PC-3 (cell line): ENCODE data around the gene FBXW7. TPM values are rescaled to one million over a fixed set of nuclear protein-coding genes. Genes with fewer than 3 reads are reported as not detected.

Experiments
- ATAC-seq: fragments of 200-7000 bp; cut with Tn5 transposase; 2 replicates; pipeline ENCODE4 v1.9.1; 2020; ENCODE audit warnings: mild to moderate bottlenecking, moderate library complexity
- BruUV-seq: library from RNA; stranded (reverse); fragments of 400-500 nt; replicated peaks from 2 replicates; lab custom pipeline; 2021; lab: Mats Ljungman, UMichigan
- CTCF ChIA-PET: fragments of 300-600 bp; sonication (Branson Sonifier 250); formaldehyde crosslinking; loops from one replicate; lab custom pipeline; 2022; ENCODE audit warnings: antibody characterized with exemption; lab: Charles Lee
- POLR2A ChIA-PET: fragments of 300-600 bp; sonication (Branson Sonifier 250); formaldehyde crosslinking; loops from one replicate; lab custom pipeline; 2022; ENCODE audit warnings: antibody characterized with exemption; ENCODE audit not compliant: unreplicated experiment; lab: Charles Lee
- DNase-seq: peaks from one replicate; pipeline ENCODE4 v3.0.0-alpha.2; 2015
- H2AFZ ChIP-seq: fragments of 300-600 bp; sonication (generic); 2 replicates; pipeline ENCODE4 v1.6.0; 2016; ENCODE audit warnings: antibody characterized with exemption, low read length
- H3F3A ChIP-seq: fragments of 300-600 bp; sonication (generic); one replicate; pipeline ENCODE4 v1.6.0; 2017; ENCODE audit warnings: antibody characterized with exemption, low read length, control low read depth, mild to moderate bottlenecking; ENCODE audit not compliant: unreplicated experiment
- H3K27ac ChIP-seq: fragments of 300-600 bp; sonication (generic); 2 replicates; pipeline ENCODE4 v1.5.1; 2016; ENCODE audit warnings: mild to moderate bottlenecking, low read length
- H3K27me3 ChIP-seq: fragments of 300-600 bp; sonication (generic); 2 replicates; pipeline ENCODE4 v1.6.1; 2016; ENCODE audit warnings: low read length, mixed read lengths
- H3K36me3 ChIP-seq: fragments of 300-600 bp; sonication (generic); 2 replicates; pipeline ENCODE4 v1.6.1; 2016; ENCODE audit warnings: low read depth, mixed run types, low read length, mixed read lengths
- H3K4me1 ChIP-seq: fragments of 300-600 bp; sonication (generic); 2 replicates; pipeline ENCODE4 v1.5.1; 2016; ENCODE audit warnings: low read length; ENCODE audit not compliant: insufficient read depth
- H3K4me2 ChIP-seq: fragments of 300-600 bp; sonication (generic); 2 replicates; pipeline ENCODE4 v1.6.0; 2016; ENCODE audit warnings: low read length
- H3K4me3 ChIP-seq: fragments of 300-600 bp; sonication (generic); 2 replicates; pipeline ENCODE4 v1.5.1; 2016; ENCODE audit warnings: mild to moderate bottlenecking, low read length, mixed read lengths
- H3K79me2 ChIP-seq: fragments of 300-600 bp; sonication (generic); 2 replicates; pipeline ENCODE4 v1.6.1; 2017; ENCODE audit warnings: low read length, mixed read lengths
- H3K9ac ChIP-seq: fragments of 300-600 bp; sonication (generic); 2 replicates; pipeline ENCODE4 v1.6.0; 2016; ENCODE audit warnings: mild to moderate bottlenecking, low read length
- H3K9me2 ChIP-seq: fragments of 300-600 bp; sonication (generic); replicated peaks from 2 replicates; pipeline ENCODE4 v1.6.1; 2016; ENCODE audit warnings: mixed run types, low read length, mixed read lengths
- H3K9me3 ChIP-seq: fragments of 300-600 bp; sonication (generic); 2 replicates; pipeline ENCODE4 v1.6.1; 2016; ENCODE audit warnings: low read length, mixed read lengths
- H4K20me1 ChIP-seq: fragments of 300-600 bp; sonication (generic); 2 replicates; pipeline ENCODE4 v1.6.1; 2016; ENCODE audit warnings: low read length, mixed read lengths
- CTCF ChIP-seq: fragments of 300-600 bp; sonication (generic); conservative IDR thresholded peaks from 2 replicates; pipeline ENCODE4 v1.5.1; 2017; ENCODE audit warnings: antibody characterized with exemption, low read depth, mild to moderate bottlenecking, low read length
- EZH2 ChIP-seq: fragments of 300-600 bp; sonication (generic); IDR thresholded peaks from one replicate; pipeline ENCODE4 v1.6.1; 2017; ENCODE audit warnings: antibody characterized with exemption, mild to moderate bottlenecking, low read length; ENCODE audit not compliant: unreplicated experiment
- EZH2phosphoT487 ChIP-seq: fragments of 300-600 bp; sonication (generic); IDR thresholded peaks from 2 replicates; pipeline ENCODE4 v1.6.1; 2018; ENCODE audit warnings: mild to moderate bottlenecking, antibody characterized with exemption, low read length, borderline replicate concordance
- intact Hi-C: fragments of 100-400 bp; cut with micrococcal nuclease; formaldehyde crosslinking; loops from 2 replicates; pipeline ENCODE4 v1.9.0; 2023
- total RNA-seq: library from RNA; depleted of rRNA; stranded (reverse); fragments of >200 nt; gene quantifications from 2 replicates; pipeline ENCODE4 v1.2.3, GENCODE V29; 2014

The FBXW7 gene
- total RNA-seq, 1 experiment from 2014 or later: 24.3 TPM

- Histone ChIP-seq H3K27me3 (no peaks in the 10 kb centered on the region), H3F3A (no peaks in the 10 kb centered on the region), H2AFZ (no peak overlapping the region), H3K4me2 (no peak overlapping the region), H4K20me1 (no peaks in the 10 kb centered on the region), H3K79me2 (peaks cover 5% of the 10 kb centered on the region; the same call in 1 of the 2 replicates), H3K9ac (no peak overlapping the region), H3K4me3 (no peak overlapping the region), H3K4me1 (peaks cover 20% of the 10 kb centered on the region), H3K27ac (0 out of 2 replicates have a peak overlapping the region, but pooled peaks have one; percentile 16), H3K9me2 (no peaks in the 10 kb centered on the region), H3K9me3 (no peaks in the 10 kb centered on the region), H3K36me3 (no peaks in the 10 kb centered on the region; the same call in 1 of the 2 replicates)
- BruUV-seq: no TSS peak
- ATAC-seq (peak; percentile 55), DNase-seq (peak; percentile 35)
- intact Hi-C loops: no loop called here
- TF ChIP-seq EZH2: no peak
- TF ChIP-seq EZH2phosphoT487: no peak
- TF ChIP-seq CTCF: no peak
- CTCF ChIA-PET: no interaction called here
- POLR2A ChIA-PET: no interaction called here
Measured at GRCh38 chr4:152360045-152360410, 175.9 kb downstream of the FBXW7 start.

GRCh38 chr4:152359208-152360044, 176.5 kb downstream of the FBXW7 start:
- intact Hi-C loops: loop anchor here (10.0 kb wide), 1 partner anchor 255 kb away; no protein-coding TSS in a partner anchor
- no TSS peak for BruUV-seq
- H3K4me2 ChIP-seq: no peak overlapping the region

More at GRCh38 chr4:152359208-152360044, 176.5 kb downstream of the FBXW7 start:
- Histone ChIP-seq H3K4me1 (peaks cover 20% of the 10 kb centered on the region), H3K9me3 (no peaks in the 10 kb centered on the region), H3K27ac (0 out of 2 replicates have a peak overlapping the region, but pooled peaks have one; percentile 0), H4K20me1 (no peaks in the 10 kb centered on the region), H3K9me2 (no peaks in the 10 kb centered on the region), H3K79me2 (peaks cover 5% of the 10 kb centered on the region; the same call in 1 of the 2 replicates), H3K9ac (no peak overlapping the region), H3F3A (no peaks in the 10 kb centered on the region), H3K36me3 (no peaks in the 10 kb centered on the region), H3K27me3 (no peaks in the 10 kb centered on the region), H2AFZ (no peak overlapping the region), H3K4me3 (no peak overlapping the region)
- POLR2A ChIA-PET: no interaction called here
- CTCF ChIA-PET: interaction anchor here (0.6 kb wide), 1 partner anchor 1094 kb away, joined by 8 read pairs; no protein-coding TSS in a partner anchor
- no peak for ATAC-seq
- TF ChIP-seq EZH2phosphoT487: no peak
- TF ChIP-seq CTCF: no peak
- no peak for DNase-seq
